GM12872 (cell line): ENCODE results near the gene NT5DC3.

Source experiments
- CTCF ChIP-seq: IDR thresholded peaks from 3 replicates; pipeline ENCODE4 v1.5.1; 2011; ENCODE audit warnings: low read depth, mild to moderate bottlenecking, low read length, moderate library complexity; ENCODE audit not compliant: insufficient read depth

NT5DC3 gene

GRCh38 chr12:103880299-103881142, 39.5 kb upstream of the NT5DC3 start:
- no peak for TF ChIP-seq CTCF

- no peak for TF ChIP-seq CTCF
Measured at GRCh38 chr12:103879878-103880277, 38.8 kb upstream of the NT5DC3 start.

GRCh38 chr12:103879048-103879692, 38.1 kb upstream of the NT5DC3 start:
- TF ChIP-seq CTCF, result no peak

GRCh38 chr12:103877934-103878510, 37.0 kb upstream of the NT5DC3 start:
- TF ChIP-seq CTCF, result peak; percentile 80

GRCh38 chr12:103877288-103877687, 36.3 kb upstream of the NT5DC3 start:
- no peak for TF ChIP-seq CTCF

- TF ChIP-seq CTCF, result no peak
Measured at GRCh38 chr12:103875666-103876065, 34.6 kb upstream of the NT5DC3 start.

GRCh38 chr12:103868215-103868614, 27.2 kb upstream of the NT5DC3 start:
- TF ChIP-seq CTCF, result no peak
